ENCODE measurements around the gene FSTL1.
"Not testable (repeated sequence)": the region's sequence is repeated elsewhere in the genome, so short reads cannot be mapped to it uniquely, and the experiment has no call there.

Gene FSTL1

DNA sequence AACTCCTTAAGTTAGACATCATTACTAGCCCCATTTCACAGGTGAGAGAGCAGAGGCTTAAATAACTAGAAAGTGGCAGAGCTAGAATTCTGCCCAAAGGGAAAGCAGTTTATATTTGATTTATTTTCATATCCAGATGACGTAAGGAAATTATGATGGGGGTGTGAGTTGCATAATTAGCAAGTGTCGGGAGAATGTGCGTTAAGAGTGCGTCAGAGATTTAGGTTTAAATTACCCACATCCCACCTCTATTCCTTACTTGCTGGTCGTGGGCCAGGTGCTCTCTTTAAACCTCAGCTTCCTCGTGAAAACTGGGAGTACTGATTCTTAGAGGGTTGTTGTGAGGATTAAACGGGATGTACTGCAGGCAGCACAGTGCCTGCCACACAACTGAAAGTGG, 32.3 kb downstream of the FSTL1 start:
- DNase-seq (ENCODE audit: low spot score) = no peak

DNA sequence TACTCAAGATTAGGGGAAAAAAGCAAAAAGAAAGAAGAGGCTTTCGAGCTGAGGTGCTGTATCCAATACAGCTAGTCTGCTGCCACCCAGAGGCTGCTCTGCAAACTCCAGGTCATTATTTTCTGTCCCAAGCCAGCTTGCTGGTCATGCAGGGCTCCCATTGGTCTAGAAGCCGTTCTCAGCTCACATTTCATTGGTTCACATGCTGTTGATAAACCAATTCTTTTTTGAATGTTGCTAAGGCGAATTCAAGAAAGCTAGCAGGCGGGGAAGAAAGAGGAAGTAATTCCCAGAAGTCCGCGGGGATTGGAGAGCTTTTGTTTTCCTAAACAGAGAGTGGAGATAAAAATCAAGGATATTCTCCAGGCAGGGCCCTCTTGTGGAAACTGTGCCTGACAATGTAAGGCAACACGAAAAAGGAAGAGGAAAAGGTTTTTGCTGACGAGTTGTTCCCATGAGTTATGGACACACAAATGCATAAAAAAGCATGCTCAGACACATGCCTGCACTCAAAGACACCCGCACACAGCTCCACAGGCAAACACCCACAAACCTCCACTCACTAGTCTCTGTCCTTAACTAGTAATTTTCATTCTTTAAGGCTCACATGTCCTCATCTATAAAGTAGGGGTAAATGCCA, 33.4 kb downstream of the FSTL1 start:
- DNase-seq (ENCODE audit: low spot score) = peak; percentile 97

DNA sequence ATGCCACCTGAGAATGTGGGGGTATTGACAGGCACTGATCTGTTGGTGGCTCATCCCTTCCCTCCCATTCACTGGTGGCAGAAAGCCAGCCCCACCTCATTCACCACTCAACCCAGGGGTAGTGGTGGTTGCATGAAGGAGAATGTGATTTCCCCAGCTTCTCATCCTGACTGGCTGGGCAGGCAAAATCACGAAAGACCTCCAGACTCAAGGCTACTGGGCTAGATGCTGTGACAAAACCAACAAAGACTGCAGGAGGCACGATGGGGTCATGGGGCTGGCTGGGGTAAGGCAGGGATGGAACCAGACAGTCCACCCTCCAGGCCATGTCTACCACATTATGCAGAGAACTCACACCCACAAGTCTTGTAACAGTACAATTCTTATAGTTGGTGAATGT, 33.9 kb downstream of the FSTL1 start:
- DNase-seq (ENCODE audit: low spot score) = no peak

DNA sequence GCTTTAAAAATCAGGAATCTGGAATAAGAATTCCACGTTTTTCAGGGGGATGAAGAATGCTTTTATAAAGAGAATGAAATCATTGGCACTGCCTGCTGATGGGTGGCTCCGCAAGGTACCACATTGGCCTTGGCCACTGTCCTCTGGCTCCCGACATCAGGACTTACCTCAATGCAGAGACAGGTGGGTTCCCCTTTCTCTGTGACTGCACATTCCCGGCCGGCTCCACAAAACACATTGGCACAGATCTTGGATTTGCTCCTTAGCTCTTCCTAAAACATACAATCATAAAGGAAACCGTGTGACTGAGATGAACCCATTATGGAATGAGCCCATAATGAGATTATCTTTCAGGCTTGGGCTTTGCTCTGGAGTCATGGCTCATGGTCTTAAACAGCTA, 35.0 kb downstream of the FSTL1 start:
- DNase-seq (ENCODE audit: low spot score) = no peak

DNA sequence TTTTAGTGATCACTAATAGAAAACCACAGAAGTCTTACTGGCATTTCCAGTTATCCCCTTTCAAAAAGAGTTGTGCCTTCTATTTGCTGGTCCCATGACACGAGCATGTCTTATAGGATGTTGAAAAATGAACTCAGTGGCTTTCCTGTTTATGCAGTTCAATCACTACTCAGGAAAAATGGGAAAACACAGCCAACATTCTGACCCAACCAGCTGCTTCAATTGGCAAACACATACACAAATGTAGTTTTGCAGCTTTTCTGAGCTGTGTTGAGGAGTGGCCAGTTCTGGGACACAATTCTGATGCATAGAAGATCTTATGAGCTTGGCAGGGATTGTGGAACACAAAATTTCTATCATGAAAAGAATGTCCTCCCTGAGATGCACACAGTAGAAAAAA, 40.3 kb downstream of the FSTL1 start:
- no peak for DNase-seq (ENCODE audit: low spot score)

DNA sequence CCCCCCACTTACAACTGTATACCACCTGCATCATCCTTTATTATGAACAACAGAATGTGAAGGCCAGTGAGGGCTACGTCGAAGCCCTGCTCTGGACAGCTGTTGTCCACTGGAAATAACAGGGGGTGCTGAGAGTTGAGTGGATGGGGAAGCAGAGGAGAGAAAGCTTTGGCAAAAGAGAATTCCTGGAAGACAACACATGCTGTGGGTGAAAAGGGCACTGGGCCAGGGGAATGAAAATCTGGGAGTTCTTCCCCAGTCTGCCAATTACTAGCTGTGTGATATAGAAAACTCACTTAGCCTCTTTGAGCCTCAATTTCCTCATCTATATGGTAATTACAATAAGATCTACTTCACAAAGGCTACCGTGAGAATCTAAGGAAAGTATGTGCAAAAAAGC, 40.7 kb downstream of the FSTL1 start:
- no peak for DNase-seq (ENCODE audit: low spot score)

DNA sequence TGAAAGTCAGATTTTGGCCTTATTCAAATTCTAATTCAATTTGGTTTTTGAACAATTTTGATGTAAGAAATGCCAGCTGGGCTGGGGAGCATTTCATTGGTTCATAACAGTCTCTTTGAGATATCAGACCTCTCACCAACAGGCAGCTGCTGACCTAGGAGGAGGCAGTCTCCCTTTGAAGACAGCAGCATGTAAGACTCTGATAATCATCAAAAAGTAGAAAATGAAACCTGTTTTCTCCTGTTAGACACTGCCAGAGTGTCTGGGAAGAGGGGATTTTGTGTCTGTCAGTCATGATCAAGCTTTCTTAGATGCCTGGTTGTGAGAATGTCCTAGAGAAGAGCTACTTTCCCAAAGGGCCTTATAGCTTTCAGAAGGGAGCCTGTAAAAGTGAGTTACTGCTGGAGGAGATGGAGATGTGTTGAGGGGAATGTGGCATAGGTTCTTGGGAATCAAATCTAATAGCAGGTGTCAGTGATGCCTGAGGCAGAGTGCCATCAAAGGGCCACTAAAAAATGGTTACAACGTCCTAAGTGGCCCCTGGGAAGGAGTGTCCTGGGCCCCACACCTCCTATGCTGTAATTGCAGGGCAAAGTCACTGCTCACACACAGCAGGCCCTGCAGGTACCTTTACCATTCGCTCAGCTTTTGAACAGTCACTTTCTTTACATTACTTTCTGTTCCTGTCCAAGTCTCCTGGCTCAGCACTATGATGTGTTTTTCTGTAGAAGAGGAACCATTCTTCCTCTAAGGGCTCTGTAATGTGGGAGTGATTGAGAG, 43.1 kb downstream of the FSTL1 start:
- DNase-seq (ENCODE audit: low spot score) = no peak

DNA sequence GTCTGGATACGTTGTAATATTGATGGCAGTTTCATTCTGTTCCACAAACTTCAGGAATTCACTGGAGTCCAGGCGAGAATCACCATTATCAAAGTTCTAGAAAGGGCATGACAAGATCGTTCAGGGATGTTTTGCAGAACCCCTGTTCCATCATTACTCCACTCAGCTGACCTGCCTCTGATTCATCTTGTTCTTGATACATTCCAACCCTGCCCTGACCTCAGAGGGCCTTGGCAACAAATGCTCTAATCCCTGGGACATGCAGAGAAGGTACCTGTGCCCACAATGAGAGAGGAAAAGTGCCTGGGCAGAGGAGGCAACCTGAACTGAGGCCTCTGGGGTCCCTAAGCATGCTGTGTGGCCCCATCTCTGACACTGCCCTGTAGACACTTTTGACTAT, 45.9 kb downstream of the FSTL1 start:
- DNase-seq (ENCODE audit: low spot score) = peak; percentile 62

DNA sequence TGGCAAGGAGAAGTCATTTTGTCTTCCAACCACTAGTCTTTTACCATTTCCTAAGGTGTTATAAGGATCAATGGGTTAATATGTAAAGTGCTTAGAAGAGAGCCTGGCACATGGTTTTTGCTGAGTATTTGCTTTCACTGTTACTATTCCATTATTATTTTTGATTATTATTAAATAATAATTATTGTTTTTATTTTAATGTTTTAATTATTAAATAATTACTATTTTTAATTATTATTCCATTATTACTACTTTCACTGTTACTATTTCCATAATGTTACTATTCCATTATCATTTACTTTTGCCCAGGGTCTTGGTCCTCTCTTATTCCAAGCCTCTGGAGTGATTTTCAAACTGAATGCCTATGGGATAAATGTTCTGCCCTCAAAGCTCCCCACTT, 48.5 kb downstream of the FSTL1 start:
- no peak for DNase-seq (ENCODE audit: low spot score)

DNA sequence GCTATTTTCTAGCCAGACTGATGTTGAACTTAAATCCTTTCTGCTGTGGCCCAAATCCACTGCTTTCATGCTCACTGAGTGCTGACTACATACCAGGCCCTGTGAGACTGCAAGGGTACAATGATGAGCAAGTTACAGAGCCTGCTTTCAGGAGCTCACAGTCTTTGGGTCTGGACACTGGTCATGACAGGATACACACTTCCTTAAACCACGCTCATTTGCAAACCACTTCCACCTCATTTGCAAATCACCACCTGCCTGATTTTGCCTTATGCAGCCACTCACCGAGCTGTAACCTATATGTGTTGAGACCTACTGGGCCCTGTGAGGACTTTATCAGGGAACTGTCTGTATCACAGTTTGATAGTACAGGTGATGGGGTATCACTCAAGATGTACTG, 51.4 kb downstream of the FSTL1 start:
- no peak for DNase-seq (ENCODE audit: low spot score)

DNA sequence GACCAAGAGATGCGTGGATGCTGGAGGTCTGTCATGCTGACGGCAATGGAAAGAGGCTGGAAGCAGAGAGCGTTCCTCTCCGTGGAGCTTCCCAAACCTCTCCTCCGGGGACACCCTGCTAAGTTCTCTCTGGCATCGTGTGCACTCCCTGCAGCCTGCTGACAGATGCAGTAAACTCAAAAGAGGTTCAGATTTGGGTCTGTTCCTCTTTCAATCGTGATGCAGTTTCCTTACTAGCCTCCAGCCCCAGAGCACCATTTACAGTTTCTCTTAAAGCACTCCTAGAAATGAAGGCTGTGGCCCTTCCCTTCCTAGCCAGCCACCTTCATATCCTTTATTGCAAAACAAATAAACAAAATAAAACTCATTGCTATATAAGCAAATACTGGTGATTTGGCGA, 54.3 kb downstream of the FSTL1 start:
- no peak for DNase-seq (ENCODE audit: low spot score)

DNA sequence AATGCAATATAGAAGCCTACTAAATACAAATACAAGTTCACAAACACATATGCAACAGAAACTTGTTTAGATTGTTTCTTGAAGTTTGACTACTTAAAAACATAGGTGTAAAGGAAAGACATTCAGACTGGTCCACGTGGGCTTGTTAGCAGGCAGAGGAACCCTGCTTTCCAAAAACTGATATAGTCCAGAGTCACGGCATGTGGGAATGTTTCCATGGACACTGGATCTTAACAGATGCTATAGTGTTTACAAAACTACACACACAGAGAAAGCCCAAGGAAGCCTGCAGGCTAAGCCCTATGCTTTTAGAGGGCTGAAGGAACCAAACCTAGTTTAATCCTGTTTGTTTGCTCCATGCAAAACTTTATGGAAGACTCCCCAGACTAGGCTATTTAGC, 56.4 kb downstream of the FSTL1 start:
- DNase-seq (ENCODE audit: low spot score) = no peak

DNA sequence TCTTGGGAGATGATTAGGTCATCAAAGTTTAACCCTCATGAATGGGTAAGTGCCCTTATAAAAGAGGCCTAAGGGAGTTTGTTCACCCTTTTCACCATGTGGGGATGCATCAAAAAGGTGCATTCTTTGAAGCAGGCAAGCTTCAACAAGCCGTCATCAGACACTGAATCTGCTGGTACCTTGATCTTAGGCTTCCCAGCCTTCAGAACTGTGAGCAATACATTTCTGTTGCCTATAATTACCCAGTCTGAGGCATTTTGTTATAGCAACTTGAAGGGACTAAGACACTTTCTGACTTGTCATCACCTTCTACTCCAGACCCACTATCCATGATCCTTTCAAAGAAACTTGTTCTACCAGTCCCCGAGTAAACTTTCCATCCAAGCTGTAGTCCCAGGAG, 57.0 kb downstream of the FSTL1 start:
- no peak for DNase-seq (ENCODE audit: low spot score)

DNA sequence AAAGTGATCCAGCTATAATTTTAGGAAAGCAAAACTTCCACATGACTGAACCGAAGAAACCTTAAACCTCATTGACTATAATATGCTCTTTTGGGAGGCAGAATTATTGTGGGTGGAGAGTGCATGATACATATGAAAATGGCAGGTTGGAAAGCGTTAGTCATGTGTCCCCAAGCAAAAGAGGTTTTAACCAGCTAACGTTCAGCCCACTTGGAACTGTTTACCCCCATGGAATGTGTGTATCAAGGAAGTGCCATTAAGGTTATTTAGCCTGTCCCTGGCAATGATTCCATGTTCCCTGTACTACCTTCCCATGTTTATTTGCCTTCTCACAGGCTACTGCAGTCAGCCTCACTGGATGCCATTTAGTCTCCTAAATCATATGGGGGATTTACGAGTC, 57.5 kb downstream of the FSTL1 start:
- peak; percentile 12 for DNase-seq (ENCODE audit: low spot score)

DNA sequence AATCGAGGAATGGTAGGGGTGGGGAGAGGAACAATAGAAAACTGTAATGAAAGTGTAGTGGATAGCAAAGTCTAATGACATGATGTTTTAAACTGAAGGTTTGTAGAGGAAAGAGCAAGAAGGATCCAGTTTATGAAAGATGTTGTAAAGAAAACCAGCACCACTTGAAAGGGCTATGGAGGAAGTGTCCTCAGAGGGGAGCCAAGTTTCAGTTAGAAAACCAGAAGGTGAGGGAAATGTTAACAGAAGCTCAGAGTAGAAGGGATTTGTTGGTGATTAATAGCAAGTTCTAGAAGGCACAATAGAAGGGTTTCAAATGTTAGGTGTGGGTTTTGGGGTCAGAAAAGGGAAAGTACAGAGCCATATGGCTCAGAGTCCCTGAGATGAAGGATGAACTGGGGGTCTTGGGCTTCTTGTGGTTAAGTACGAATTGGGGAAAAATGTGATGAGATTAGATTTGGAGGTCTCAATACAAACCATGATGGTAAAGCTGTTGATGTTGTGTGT, 67.8 kb downstream of the FSTL1 start:
- DNase-seq (ENCODE audit: low spot score) = no peak

DNA sequence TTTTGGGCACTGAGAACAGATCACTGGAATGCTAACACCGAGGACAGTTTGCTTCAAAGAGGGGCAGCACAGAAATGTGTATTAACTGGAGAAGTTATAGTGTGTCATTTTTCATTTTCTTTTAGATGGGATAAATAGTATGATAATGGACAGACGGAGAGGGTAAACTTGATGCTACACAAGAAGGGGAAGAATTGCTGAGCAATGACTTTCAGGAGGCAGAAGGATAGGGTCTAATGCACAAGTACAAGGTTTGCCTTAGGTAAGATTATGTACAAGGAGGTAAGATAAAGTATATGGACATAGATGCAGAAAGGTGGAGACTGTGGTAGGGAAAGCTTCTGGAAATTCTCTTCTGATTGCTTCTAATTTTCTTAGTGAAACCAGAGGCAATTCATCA, 69.3 kb downstream of the FSTL1 start:
- DNase-seq (ENCODE audit: low spot score) = no peak

DNA sequence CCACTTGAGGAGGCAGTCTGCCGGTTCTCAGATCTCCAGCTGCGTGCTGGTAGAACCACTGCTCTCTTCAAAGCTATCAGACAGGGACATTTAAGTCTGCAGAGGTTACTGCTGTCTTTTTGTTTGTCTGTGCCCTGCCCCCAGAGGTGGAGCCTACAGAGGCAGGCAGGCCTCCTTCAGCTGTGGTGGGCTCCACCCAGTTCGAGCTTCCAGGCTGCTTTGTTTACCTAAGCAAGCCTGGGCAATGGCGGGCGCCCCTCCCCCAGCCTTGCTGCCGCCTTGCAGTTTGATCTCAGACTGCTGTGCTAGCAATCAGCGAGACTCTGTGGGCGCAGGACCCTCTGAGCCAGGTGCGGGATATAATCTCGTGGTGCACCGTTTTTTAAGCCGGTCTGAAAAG, 72.8 kb downstream of the FSTL1 start:
- DNase-seq (ENCODE audit: low spot score) = not testable (repeated sequence)

DNA sequence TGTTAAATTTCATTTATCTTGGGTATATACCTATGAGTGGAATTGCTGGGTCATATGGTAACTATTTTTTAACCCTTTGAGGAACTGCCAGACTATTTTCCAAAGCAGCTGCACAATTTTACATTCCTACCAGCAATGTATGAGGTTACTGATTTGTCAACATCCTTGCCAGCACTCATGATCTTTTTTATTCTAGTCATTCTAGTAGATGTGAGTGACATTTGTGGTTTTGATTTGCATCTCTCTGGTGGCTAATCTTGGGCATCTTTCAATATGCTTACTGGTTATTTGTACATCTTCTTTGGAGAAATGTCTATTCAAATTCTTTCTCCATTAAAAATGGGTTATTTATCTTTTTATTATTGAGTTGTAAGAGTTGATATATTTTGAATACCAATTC, 80.3 kb downstream of the FSTL1 start:
- DNase-seq (ENCODE audit: low spot score) = peak; percentile 40

DNA sequence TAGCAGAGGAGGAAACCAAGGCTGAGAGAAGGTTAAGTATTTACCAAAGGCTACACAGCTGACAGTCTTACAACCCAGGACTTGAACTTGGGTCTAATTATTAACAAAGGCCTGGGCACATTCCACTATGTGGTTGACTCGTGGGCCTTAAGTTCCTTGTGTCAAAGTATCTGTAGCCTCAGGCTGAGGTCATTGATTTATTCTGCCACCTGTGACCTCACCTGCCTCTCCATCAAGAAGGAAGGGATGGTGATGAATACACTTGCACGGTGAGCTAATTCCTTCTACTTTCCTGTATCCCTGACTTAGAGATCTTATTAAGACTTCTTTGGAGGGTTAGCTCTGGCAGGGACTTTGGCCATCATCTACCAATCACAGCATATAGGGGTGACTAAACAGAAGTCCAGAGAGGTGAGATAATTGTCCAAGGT, 81.7 kb downstream of the FSTL1 start:
- DNase-seq (ENCODE audit: low spot score) = peak; percentile 100

DNA sequence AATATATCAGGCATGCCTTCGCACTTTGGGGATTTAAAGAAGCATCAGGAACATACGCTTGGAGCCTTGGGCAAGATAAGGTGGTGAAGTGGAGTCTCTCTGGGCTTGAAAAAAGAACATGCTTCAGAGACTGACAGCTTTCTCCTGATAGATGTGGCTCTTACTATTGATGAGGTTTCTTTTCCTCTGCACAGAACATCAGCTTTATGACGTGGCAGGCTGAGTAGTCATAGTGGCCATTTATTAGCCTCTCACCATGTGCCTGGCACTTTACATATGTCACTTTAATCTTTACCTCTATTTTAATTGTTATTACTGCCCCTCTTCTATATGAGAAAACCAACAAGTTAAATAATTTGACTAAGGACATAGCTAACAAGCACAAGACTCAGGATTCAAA, 82.6 kb downstream of the FSTL1 start:
- no peak for DNase-seq (ENCODE audit: low spot score)

DNA sequence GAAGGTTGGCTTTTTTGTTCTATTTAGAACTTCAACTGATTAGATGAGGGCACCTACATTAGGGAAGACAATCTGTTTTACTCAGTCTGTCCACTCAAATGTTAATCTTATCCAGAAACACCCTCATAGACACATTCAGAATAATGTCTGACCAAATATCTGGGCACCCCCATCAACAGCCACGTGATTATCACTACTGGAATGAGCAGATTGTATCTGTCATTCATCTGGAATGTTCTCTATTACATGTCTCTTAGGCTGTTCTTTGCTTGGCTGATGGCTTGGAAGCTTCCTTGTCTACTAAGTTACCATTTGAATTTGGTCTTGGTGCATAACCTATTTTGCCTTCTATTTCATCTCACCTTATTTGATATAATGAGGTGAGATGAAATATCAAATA, 86.0 kb downstream of the FSTL1 start:
- peak; percentile 89 for DNase-seq (ENCODE audit: low spot score)

DNA sequence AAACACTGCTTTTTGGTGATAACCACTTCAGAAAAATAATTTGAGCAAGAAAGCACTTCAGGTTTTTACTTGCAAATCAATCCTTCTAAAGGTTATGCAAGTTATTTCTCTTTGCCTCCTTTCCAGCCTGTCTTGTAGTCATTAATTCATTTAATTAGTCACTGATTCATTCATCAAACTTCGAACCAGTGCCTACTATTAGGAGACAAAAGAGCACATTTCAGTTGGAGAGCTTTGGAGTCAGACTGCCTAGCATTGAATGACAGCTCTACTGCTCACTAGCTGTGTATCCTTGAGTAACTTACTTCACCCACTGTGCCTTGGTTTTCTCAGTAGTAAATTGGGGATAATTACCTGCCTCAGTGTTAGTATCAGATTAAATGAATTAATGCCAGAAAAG, 86.7 kb downstream of the FSTL1 start:
- peak; percentile 69 for DNase-seq (ENCODE audit: low spot score)

DNA sequence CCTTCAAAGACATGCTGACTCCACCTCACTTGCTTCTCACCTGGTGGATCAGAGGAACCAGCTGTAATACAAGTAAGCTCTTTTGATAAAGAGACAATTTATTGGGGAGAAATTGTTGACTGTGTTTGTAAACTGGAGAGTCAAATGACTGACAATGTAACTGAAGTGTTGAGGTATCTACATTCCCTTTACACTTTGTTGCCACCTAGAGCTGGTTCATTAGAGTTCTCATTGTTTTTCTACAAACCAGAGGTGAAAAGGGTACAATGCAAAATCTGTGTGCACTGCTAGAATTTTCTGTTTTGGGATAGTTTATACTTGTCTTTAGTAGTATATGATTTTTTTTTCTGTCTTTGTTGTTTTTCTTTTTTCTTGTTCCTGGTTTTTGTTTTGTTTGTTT, 93.0 kb downstream of the FSTL1 start:
- no peak for DNase-seq (ENCODE audit: low spot score)

DNA sequence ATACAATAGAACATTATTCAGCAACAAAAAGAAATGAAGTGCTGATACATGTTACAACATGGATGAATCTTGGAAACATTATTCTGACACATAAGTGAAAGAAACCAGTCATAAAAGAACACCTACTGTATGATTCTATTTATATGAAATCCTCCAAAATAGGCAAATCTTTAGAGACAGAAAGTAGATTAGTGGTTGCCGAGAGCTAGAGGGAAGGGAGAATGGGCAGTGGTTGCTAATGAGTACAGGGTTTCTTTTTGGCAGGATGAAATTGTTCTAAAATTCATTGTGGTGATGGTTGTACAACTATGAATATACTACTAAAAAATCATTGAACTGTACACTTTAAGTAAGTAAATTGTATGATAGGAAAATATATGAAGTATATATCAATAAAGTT, 95.3 kb downstream of the FSTL1 start:
- no peak for DNase-seq (ENCODE audit: low spot score)
